GM19372 (cell line): ENCODE data around the gene EPB41L1.

Experiments
- ATAC-seq: cut with Tn5 transposase; IDR thresholded peaks from one replicate; pipeline ENCODE4 v1.9.1; 2021; ENCODE audit warnings: mild to moderate bottlenecking, low read depth, moderate library complexity; ENCODE audit not compliant: unreplicated experiment

The EPB41L1 gene

DNA sequence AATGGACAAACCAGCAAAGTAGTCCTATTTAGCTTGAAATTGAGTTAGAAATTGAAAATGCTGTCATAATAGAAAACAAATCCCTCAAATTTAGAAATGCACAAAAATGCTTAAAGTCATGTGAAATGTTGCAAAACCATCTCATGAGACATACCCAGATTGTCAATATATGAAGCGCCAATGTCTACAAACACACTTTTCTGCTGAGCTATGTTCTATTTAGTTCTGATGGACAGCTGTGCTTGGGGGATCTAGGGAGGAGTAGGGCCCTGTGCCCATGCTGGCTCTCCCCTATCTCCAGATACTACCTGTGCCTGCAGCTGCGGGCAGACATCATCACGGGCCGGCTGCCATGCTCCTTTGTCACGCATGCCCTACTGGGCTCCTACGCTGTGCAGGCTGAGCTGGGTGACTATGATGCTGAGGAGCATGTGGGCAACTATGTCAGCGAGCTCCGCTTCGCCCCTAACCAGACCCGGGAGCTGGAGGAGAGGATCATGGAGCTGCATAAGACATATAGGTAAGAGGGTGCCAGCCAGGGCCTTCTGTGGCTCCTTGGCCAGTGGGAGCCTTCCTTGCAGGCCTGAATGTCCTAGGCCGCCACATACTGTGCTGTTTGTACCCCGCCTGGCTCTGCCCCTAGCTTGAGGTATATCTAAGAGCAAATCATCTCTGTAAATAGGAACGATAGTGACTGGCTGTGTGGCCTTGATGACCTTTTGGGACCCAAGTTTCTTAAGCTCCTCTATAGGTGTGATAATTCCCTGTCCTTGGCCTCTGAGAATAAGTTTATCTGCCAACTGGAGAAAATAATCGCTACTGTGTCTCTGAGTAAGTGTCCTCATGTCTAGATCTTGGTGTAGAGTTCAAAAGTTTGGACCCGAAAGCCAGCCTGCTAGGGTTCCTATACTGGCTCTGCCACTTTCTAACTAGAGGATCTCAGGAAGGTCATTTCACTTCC lies 30.6 kb downstream of the EPB41L1 start:
- no peak for ATAC-seq

DNA sequence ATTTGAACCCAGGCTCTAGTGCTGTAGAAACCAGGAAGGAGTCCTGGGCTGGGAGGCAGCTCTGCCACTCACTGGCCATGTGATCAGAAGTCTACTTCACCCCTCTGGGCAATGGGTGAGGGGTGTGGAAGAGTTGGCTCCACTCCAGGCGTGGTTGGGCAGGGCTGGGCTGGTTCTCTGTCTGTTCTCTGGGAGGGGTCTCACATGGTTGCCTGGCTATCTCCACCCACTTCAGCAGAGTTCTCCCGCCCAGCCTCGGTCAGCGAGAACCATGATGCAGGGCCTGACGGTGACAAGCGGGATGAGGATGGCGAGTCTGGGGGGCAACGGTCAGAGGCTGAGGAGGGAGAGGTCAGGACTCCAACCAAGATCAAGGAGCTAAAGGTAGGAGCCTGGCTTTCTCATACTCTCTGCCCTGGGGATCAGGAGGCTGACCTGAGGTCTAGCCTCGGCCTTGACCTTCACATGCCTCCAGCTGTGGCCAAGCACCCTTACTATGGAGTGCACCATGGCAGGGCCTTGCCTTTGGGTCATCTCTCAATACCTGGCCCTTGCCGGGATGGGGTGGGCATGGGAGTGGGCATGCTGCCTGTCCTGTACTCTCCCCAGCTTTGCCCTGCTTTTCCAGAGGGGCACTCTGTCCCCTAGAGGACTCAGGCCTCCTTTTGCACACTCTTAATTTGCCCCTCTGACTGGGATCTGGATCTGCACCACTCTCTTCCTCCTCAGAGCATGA lies 39.6 kb downstream of the EPB41L1 start:
- no peak for ATAC-seq

DNA sequence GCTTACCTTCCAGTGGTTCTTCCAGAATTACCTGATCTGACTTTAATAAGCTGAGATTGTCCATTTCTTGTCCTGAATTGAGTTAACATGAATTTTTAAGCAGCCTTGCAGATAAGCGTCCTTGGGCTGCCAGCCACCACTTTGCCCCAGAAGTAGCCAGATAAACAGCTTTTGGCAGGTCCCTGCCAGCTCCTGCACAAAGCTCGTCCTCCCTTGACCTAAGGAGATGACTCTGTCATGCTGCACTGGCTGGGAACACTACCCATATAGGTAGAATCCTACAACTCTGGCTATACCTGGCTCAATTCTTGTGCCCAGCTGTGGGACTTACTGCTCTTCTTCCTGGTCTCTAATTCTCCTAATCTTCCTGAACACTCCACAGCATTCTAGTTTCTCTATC lies 42.1 kb downstream of the EPB41L1 start:
- ATAC-seq = no peak

DNA sequence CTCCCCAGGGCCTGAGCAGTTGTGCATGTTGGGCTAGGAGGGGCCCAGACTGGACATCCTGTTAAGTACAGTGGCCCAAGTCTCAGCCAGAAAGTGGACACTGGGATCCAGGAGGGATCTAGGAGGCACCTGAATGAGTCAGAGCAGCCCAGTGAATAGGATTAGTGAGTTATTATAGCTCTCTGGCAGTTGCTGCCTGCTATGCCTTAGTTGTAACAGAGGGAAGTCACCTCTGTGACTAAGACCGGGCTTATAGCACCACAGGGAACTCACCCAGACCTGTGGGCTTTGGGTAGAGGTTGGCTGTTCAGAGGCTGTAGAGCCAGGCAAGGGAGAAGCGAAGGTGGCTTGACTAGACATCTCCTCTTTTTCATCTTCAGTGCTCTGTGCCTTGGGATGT lies 42.7 kb downstream of the EPB41L1 start:
- ATAC-seq = no peak

DNA sequence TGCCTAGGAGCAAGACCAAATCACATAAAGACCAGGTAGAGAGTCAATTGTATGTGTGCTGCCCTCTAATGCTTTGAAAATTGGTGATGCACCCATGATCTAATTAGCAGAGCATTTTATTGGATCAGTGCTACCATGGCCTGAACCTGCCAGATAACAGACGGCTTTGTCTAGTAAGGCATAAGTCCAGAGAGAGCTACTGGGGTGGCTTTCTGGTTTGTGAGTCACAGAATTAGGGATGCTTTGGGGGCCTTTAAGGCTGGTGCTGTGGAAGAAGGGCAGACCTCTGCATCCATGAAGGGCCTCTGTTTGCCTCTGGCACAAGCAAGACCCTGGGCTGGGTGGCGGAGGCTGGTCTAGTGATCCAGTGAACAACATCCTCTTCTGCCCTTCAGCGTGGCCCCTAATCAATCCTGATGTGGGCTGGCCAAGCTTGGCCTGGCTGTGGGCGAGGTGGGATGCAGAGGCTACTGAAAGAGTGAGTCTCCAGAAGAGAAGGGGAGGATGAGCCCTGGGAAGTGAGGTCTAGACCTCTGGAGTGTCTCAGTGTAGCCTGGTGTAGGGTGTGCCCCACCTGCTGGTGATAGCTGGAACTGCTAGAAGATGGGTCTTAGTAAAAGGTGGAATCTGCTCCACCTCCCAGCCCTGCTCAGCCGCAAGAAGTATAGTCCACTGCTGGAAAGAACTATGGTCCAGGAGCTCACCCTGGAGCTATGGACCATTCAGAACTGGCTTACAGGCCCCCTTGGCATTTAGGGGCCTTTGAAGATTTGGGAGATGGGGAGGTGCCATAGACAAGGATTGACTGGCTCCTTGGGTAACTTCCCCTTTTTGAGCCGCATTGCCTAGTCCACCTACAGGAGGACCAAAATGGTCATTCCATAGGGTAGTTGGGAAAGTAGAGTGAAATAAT lies 45.1 kb downstream of the EPB41L1 start:
- ATAC-seq = no peak

DNA sequence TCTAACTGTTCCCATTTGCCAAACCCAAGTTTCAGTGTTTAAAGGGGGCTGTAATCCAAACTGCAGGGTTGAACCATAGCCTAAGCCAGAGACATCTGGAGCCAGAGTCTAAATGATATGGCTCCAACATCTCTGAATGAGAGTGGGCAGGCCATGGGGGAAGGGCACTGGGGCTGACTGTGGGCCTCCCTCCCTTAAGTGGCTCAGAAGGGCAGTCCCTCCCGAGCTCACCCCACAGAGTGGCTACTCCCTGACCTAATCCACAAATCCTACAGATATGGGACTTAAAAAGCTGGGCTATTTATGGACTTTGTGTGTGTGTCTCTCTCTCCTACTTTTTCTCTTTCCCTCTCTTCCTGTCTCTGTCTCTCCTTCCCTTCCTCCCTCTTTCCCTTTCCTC lies 45.9 kb downstream of the EPB41L1 start:
- no peak for ATAC-seq

DNA sequence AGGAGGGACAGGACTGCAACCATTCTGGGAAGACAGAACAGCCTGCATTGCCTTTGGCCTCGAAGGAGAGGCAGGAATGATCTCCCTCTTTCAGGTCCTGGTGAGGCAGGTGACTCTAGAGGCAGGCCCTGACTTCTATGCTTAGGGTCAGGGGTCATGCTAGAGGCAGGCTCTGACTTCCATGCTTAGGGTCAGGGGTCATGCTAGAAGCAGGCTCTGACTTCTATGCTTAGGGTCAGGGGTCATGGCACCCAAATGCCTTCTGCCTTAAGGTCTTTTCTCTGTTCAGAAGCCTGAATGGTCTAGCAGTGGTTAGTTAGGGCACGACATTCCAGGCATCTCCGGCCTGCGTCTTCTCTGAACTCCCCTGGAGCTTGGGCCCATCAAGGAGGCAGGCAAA lies 46.7 kb downstream of the EPB41L1 start:
- no peak for ATAC-seq

DNA sequence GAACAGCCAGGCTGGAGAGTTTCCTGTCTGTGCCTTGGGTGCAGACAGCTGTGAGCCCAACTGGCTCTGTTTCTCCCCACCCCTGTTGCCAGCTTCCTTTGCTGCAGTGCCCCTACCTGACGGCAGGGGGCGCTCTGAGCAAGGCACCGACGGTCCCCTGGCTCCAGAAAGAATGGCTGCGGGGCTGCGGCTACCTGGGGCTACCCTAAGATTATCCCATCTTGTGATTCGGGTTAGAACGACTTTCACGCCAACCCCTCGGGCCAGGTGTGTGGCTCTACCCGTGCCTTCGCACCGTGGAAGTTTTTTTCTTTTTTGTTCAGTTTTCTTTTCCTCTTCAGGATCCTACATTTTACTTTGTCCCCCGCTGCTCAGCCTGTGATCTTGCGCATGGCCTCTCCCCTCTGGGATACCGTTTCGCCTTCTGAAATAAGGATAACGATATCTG lies 48.4 kb downstream of the EPB41L1 start:
- no peak for ATAC-seq

DNA sequence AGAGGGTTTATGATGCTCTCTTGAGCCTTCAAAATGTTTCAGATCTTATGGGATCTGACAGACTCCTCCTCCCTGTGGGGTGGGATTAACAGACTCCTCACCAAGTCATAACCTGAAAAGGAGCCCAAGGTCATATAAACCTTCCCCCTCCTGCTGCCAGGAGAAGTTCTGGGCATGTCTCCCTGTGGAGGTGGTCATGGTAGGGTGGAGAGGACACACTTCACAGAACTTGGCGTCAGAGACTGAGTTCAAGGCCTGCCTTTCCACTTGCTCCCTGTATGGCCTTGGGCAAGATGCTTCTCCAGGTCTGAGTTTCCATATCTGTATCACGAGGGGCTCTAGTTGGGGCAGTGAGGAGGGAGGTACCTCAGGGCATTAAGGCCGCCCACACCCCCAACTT lies 49.3 kb downstream of the EPB41L1 start:
- ATAC-seq = no peak

DNA sequence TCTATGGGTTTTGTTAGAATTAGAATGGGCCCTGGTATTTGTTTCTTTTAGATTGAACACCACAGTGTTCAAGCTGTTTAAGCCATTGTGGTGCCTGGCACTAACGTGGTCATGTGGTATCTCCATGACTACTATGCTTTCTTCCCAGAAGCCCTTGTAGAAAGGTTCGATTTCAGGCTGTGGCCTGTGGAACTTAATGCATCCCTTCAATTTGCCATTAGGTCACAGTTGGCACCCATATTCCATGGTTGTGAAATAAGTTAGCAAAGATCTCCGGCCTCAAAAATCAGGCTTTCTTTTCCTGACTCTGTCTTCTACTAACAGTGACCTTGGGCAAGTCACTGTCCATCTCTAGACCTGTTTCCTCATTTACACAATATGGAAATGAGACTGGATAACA lies 50.5 kb downstream of the EPB41L1 start:
- no peak for ATAC-seq

DNA sequence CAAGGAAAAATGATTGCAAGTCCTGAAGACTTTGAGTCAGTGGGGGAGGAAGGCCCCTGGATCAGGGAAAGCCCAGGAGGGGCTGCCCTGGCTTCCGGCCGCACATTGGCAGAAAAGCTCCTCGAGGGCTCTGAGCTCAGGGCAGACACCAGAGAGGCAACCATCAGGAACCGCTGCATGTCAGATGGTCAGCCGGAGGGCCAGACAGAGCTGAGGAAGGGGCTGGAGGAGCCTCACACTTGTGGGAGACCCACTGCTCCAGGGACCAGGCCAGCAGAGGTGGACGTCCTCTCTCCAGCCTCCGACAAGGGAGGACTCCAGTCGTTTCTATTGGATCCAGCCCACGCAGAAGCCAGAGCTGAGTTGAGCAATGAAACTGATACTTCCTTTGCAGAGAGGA lies 51.5 kb downstream of the EPB41L1 start:
- ATAC-seq = no peak

DNA sequence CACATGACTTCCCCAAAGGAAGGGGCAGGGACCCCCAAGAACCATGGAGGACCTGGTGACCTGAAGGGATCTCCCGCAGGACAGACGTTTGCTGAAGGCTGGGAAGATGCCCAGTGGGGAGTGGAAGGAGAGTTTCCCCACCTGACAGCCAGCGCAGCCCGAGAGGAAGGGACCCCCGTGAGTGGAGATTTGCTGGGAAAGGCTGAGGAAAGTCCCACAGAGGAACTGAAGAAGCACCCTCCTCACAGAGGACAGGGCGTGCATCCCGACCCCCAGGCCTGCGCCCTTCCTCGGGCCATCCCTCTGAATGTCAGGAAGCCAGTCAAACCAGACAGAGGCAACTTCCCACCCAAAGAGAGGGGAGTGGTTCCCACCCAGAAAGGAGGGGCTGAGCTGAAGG lies 52.1 kb downstream of the EPB41L1 start:
- ATAC-seq = no peak

DNA sequence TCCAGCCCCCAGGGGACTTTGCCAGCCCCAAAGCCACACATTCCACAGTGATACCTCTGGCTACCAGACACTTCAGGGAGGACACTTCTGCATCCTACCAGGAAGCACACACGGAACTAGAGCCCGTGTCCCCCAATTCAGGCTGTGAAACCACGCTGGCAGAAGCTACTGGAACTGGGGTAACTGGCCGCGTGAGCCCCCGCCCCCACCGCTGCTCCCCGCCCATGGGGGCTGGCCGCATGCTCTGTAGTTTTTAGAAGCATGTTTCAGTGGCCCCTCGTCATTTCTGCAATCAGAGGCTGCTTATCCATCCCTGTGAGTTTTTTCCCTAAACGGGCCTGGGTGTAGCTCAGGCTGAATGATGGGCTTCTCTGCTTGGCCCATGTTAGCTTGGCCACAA lies 53.1 kb downstream of the EPB41L1 start:
- ATAC-seq = no peak

DNA sequence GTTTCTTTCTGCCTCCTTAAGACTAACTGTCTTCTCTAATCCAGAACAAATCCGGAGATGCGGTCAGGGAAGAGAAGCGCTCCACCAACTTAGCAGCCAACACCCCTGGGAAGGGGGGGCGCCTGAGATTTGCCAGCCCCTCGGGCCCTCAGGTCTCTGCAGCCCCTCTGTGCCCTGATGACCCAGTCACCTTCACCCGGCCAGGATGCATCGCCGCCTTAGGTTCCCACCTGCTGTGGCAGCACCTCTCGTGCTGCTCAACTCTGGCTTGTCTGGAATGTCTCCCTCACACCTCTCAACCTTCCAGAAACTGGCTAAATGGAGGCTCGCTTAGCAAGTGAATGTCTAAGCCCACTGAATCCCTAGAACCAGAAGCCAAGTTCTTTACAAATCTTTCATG lies 53.7 kb downstream of the EPB41L1 start:
- ATAC-seq = no peak

DNA sequence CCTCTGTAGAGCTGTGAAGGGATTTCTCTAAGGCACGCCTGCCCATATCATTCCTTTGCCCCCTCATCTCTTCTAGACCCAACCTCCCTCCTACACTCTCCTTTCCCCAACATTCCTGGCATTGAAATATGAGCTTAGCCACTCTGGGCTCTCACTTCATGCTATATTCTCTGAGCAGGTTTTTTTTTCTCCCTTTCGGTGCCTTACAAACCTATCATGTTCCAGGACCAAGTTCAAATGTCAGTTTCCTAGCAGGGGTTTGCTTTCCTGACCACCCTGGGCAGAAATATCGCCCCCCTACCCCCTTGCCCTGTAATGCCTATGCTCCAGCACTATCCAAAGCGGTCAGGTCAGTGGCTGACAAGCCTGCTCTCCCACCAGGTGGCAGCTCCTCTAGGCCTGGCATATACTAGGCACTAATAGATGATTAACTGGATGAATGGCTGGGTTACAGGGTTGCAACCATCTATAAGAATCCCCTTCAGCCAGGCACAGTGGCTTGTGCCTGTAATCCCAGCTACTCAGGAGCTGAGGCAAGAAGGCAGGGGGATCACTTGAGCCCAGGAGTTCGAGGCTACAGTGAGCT lies 56.0 kb downstream of the EPB41L1 start:
- no peak for ATAC-seq

DNA sequence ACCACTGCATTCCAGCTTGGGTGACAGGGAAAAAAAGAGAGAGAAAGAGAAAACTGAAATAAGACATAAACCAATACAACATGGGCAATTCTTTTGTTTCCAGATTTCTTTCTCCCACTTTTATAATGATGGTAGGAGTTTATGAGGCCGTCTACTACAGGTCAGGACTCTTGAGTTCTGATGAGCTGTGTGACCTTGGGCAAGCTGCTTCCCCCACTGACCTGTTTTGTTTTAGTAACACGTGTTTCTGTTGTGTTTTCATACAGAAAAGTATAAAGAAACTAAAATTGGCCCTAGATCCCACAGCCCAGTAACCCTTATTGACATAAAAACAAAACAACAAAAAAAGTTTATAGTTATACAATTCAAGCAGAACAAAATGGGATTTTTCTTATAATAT lies 58.8 kb downstream of the EPB41L1 start:
- no peak for ATAC-seq

DNA sequence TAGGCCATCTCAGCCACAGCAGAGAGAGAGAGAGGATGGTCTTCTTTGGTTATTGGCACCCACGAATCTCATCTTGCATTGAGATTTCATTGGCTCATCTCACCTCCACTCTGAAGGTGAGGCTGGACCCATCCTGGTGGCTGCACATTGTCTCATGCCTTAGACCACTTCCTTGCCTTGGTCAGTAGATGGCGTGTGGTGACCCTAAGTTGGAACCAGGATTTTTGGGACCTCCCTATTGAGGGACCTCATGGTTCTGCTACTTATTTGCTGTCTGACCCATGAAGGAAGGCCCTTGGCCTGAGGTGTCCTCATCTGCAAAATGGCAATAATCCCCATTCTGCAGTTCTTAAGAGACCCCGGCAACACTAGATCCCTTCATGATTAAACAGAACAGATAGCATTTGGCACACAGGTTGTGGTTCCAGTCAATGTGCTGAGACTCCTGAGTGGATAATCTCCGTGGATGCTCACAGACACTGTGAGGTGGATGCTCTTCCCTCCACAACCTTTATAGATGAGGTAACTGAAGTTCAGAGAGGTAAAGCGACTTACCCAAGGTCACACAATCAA lies 60.2 kb downstream of the EPB41L1 start:
- no peak for ATAC-seq

DNA sequence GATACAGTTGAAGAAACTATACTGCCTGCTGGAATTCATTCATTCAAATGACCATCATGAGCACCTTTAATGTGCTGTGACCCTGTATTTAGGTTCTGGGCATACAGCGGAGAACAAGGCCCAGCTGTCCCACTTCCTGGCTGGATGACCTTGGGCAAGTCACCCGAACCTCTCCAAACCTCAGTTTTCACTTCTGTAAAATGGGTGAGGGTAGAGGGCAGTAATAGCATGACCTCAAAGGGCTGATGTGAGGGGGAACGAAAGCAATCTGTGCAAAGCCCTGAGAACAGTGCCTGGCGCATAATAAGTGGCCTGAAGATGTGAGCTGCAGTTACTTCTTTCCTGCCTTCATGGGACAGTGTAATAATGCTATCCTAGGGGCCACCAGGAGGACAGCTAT lies 61.2 kb downstream of the EPB41L1 start:
- no peak for ATAC-seq

DNA sequence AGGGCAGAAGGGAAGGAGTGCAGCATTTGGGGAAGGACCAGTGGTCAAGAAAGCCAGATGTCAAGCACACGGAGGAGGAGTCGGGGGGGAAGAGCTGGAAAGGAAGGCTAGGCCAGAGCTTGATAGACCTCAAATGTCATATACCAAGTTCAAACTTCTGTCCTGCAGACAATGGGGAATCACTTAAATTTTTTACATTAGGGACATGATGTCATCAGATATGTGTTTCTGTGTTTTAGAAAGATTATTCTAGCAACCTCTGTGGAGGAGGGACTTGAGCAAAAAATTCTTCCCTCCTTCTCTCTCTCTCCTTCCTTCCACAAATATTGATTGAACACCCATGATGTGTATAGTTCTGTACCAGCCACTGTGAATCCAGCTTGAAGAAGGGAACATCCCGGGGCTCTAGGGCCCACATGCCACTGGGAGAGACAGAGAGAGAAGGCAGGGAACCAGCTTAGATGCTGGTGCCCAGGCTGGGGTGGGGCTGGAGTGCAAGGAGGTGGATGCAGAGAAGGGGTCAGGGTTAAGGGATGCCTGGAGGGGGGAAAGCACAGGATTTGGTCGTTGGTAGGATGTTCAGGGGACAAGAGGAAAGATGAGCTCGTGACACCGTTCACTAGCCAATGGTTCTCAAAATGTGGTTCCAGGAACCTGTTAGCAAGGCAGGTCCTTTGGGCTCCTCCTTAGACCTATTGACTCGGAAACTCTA lies 61.9 kb downstream of the EPB41L1 start:
- ATAC-seq = no peak
